ENCODE measurements around the gene TCF25. TPM values are rescaled to one million over a fixed set of nuclear protein-coding genes. Genes with fewer than 3 reads are reported as not detected.

The TCF25 gene
- total RNA-seq, 1 experiment from 2014 or later, result 298 TPM

- Histone ChIP-seq H3K9me2 (ENCODE audit: insufficient read depth) (no peaks in the 10 kb centered on the region), H3K4me3 (no peak overlapping the region), H3K4me1 (replicated peaks; ENCODE audit: insufficient read depth) (peaks cover 3% of the 10 kb centered on the region), H3K79me2 (ENCODE audit: low read depth) (no peaks in the 10 kb centered on the region), H2AFZ (no peak overlapping the region), H3K27ac (no peak overlapping the region), H3K9me3 (ENCODE audit: insufficient read depth, low read depth) (no peaks in the 10 kb centered on the region), H4K20me1 (ENCODE audit: insufficient read depth) (0 out of 2 replicates have a peak, but pooled peaks cover 3% of the 10 kb centered on the region), H3K27me3 (ENCODE audit: insufficient read depth, low read depth) (no peaks in the 10 kb centered on the region), H3F3A (ENCODE audit: insufficient read depth, low read depth) (peaks cover 10% of the 10 kb centered on the region; the same call in 1 of the 2 replicates), H3K36me3 (ENCODE audit: low read depth) (no peaks in the 10 kb centered on the region), H3K4me2 (no peak overlapping the region)
- POLR2A ChIA-PET (ENCODE audit: unreplicated experiment), result no interaction called here
- CTCF ChIA-PET, result interaction anchor here (0.6 kb wide), 1 partner anchor 127 kb away, joined by 10 read pairs; no protein-coding TSS in a partner anchor
- no peak for TF ChIP-seq EZH2 (IDR thresholded peaks at IDR 0.05; ENCODE audit: low read depth)
- TF ChIP-seq, protein P1, sequence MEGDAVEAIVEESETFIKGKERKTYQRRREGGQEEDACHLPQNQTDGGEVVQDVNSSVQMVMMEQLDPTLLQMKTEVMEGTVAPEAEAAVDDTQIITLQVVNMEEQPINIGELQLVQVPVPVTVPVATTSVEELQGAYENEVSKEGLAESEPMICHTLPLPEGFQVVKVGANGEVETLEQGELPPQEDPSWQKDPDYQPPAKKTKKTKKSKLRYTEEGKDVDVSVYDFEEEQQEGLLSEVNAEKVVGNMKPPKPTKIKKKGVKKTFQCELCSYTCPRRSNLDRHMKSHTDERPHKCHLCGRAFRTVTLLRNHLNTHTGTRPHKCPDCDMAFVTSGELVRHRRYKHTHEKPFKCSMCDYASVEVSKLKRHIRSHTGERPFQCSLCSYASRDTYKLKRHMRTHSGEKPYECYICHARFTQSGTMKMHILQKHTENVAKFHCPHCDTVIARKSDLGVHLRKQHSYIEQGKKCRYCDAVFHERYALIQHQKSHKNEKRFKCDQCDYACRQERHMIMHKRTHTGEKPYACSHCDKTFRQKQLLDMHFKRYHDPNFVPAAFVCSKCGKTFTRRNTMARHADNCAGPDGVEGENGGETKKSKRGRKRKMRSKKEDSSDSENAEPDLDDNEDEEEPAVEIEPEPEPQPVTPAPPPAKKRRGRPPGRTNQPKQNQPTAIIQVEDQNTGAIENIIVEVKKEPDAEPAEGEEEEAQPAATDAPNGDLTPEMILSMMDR (conservative IDR thresholded peaks at IDR 0.05), result no peak
- DNase-seq, result no peak
- intact Hi-C loops (cut with micrococcal nuclease; ENCODE audit: unreplicated experiment), result no loop called here
- no TSS peak for BruUV-seq (replicated peaks)
Observed at GRCh38 chr16:89858973-89859614, 14.3 kb upstream of the TCF25 start.

DNA sequence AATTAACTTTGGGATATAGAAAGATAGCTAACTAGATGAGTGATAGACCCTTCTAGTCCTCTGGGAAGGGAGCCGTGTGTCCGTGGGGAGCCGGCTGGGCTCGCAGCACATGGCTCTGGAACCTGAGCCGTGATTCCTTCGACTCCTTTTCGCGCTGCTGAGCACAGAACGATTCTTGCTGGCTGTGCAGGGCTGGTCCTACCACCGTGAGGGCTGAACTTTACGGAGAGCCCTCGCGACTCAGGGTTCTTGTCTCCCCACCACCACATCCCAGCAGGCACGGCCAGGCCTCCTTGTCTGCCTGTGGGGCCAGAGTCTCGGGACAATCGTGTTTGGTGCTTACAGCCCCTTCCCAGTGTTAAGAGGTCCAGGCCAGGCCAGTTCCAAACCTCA is 13.8 kb upstream of the TCF25 start:
- H4K20me1 ChIP-seq (ENCODE audit: insufficient read depth), result 0 out of 2 replicates have a peak, but pooled peaks cover 3% of the 10 kb centered on the region
- CTCF ChIA-PET, result interaction anchor here (0.6 kb wide), 1 partner anchor 128 kb away, joined by 10 read pairs; no protein-coding TSS in a partner anchor
- POLR2A ChIA-PET (ENCODE audit: unreplicated experiment), result no interaction called here
- peaks cover 16% of the 10 kb centered on the region; the same call in 1 of the 2 replicates for H3F3A ChIP-seq (ENCODE audit: insufficient read depth, low read depth)
- no peaks in the 10 kb centered on the region for H3K27me3 ChIP-seq (ENCODE audit: insufficient read depth, low read depth)
- DNase-seq, result no peak
- no peak overlapping the region for H3K4me3 ChIP-seq
- H3K27ac ChIP-seq, result no peak overlapping the region
- H3K4me2 ChIP-seq, result no peak overlapping the region
- TF ChIP-seq EZH2 (IDR thresholded peaks at IDR 0.05; ENCODE audit: low read depth), result no peak
- TF ChIP-seq, protein P1 (conservative IDR thresholded peaks at IDR 0.05), result no peak
- H3K4me1 ChIP-seq (replicated peaks; ENCODE audit: insufficient read depth), result peaks cover 8% of the 10 kb centered on the region
- no peak overlapping the region for H2AFZ ChIP-seq
- H3K9me3 ChIP-seq (ENCODE audit: insufficient read depth, low read depth), result no peaks in the 10 kb centered on the region
- no peaks in the 10 kb centered on the region for H3K79me2 ChIP-seq (ENCODE audit: low read depth)
- no peaks in the 10 kb centered on the region for H3K36me3 ChIP-seq (ENCODE audit: low read depth)
- no peaks in the 10 kb centered on the region for H3K9me2 ChIP-seq (ENCODE audit: insufficient read depth)
- intact Hi-C loops (cut with micrococcal nuclease; ENCODE audit: unreplicated experiment), result loop anchor here (1.0 to 2.0 kb wide), 3 partner anchors 27 to 159 kb away; partner anchors contain the start of genes FANCA and SPATA2L
- no TSS peak for BruUV-seq (replicated peaks)

GRCh38 chr16:89860747-89861304 is 12.6 kb upstream of the TCF25 start:
- Histone ChIP-seq H3K4me3 (no peak overlapping the region), H4K20me1 (ENCODE audit: insufficient read depth) (0 out of 2 replicates have a peak, but pooled peaks cover 3% of the 10 kb centered on the region), H3K27ac (no peak overlapping the region), H3K36me3 (ENCODE audit: low read depth) (no peaks in the 10 kb centered on the region), H3K79me2 (ENCODE audit: low read depth) (no peaks in the 10 kb centered on the region), H3K4me1 (replicated peaks; ENCODE audit: insufficient read depth) (peaks cover 9% of the 10 kb centered on the region), H3F3A (ENCODE audit: insufficient read depth, low read depth) (peaks cover 25% of the 10 kb centered on the region; the same call in 1 of the 2 replicates), H3K9me2 (ENCODE audit: insufficient read depth) (no peaks in the 10 kb centered on the region), H2AFZ (no peak overlapping the region), H3K9me3 (ENCODE audit: insufficient read depth, low read depth) (no peaks in the 10 kb centered on the region), H3K4me2 (no peak overlapping the region), H3K27me3 (ENCODE audit: insufficient read depth, low read depth) (no peaks in the 10 kb centered on the region)
- CTCF ChIA-PET, result interaction anchor here (0.5 to 1.3 kb wide), 7 partner anchors 27 to 161 kb away, joined by 3 to 6 read pairs (median 4); partner anchors contain the start of gene FANCA
- intact Hi-C loops (cut with micrococcal nuclease; ENCODE audit: unreplicated experiment), result loop anchor here (1.0 to 2.0 kb wide), 3 partner anchors 28 to 160 kb away; partner anchors contain the start of genes FANCA and SPATA2L
- POLR2A ChIA-PET (ENCODE audit: unreplicated experiment), result no interaction called here
- TF ChIP-seq, protein P1 (conservative IDR thresholded peaks at IDR 0.05), result peak; percentile 99
- TF ChIP-seq EZH2 (IDR thresholded peaks at IDR 0.05; ENCODE audit: low read depth), result no peak
- BruUV-seq (replicated peaks), result no TSS peak
- DNase-seq, result peak; percentile 40 to 83

All from PC-9 (cell line).